H1 (cell line): ENCODE results near the gene GNAS. TPM values are rescaled to one million over a fixed set of nuclear protein-coding genes. Genes with fewer than 3 reads are reported as not detected.

Experiments
- CTCF ChIA-PET: fragments of 300-600 bp; sonication (Branson Sonifier 250); formaldehyde crosslinking; loops from one replicate; lab custom pipeline; 2021; ENCODE audit not compliant: partially characterized antibody; lab: Charles Lee
- POLR2A ChIA-PET: fragments of 300-600 bp; sonication (Branson Sonifier 250); formaldehyde crosslinking; loops from one replicate; lab custom pipeline; 2021; ENCODE audit warnings: inconsistent platforms; ENCODE audit not compliant: partially characterized antibody; lab: Charles Lee
- DNase-seq, 2 experiments: peaks; one replicate each; pipeline versions ENCODE4 v3.0.0 to v3.0.0-alpha.2; 2010 to 2022; ENCODE audit warnings: low spot score in 2 of 2, low read depth in 1 of 2, mixed read lengths in 1 of 2
- FAIRE-seq: peaks from 2 replicates; lab custom pipeline; 2011; peaks lifted over from hg19 to GRCh38; lab: Jason Lieb, UNC
- H2AFZ ChIP-seq: 2 replicates; pipeline ENCODE4 v1.8.1; 2012; ENCODE audit warnings: low read length, inconsistent platforms
- H2AK5ac ChIP-seq: 2 replicates; pipeline ENCODE4 v1.6.1; 2013; ENCODE audit warnings: low read depth, low read length
- H2BK120ac ChIP-seq: replicated peaks from 2 replicates; pipeline ENCODE3; 2013; ENCODE audit warnings: low read depth, low read length, inconsistent platforms
- H2BK12ac ChIP-seq: 2 replicates; pipeline ENCODE4 v1.6.1; 2013; ENCODE audit warnings: low read depth, low read length
- H2BK15ac ChIP-seq: 2 replicates; pipeline ENCODE4 v1.6.1; 2013; ENCODE audit warnings: low read length
- H2BK20ac ChIP-seq: 2 replicates; pipeline ENCODE4 v1.6.1; 2013; ENCODE audit warnings: low read length
- H2BK5ac ChIP-seq: 2 replicates; pipeline ENCODE4 v1.6.1; 2013; ENCODE audit warnings: low read depth, low read length
- H3K14ac ChIP-seq: 2 replicates; pipeline ENCODE4 v1.6.1; 2013; ENCODE audit warnings: inconsistent platforms; ENCODE audit not compliant: insufficient read length
- H3K18ac ChIP-seq: 2 replicates; pipeline ENCODE4 v1.6.1; 2013; ENCODE audit warnings: low read length; ENCODE audit errors: extremely low read depth
- H3K23ac ChIP-seq: 2 replicates; pipeline ENCODE4 v1.6.1; 2013; ENCODE audit warnings: inconsistent platforms; ENCODE audit not compliant: insufficient read length
- H3K23me2 ChIP-seq: 2 replicates; pipeline ENCODE4 v1.6.1; 2013; ENCODE audit warnings: low read depth, low read length
- H3K27ac ChIP-seq: 2 replicates; pipeline ENCODE4 v1.6.1; 2011; ENCODE audit warnings: low read depth, low read length, inconsistent platforms
- H3K27me3 ChIP-seq, 4 experiments: replicated peaks in 1 of 4; 1 replicate in 1 of 4; 2 replicates in 3 of 4; pipeline versions ENCODE4 v1.6.1 to v1.8.1; 2011 to 2013; ENCODE audit warnings: low read length in 3 of 4, mild to moderate bottlenecking in 3 of 4, inconsistent platforms in 2 of 4, mixed read lengths in 2 of 4, moderate library complexity in 1 of 4; ENCODE audit not compliant: control insufficient read depth in 3 of 4, insufficient read depth in 3 of 4; ENCODE audit errors: extremely low read depth in 1 of 4
- H3K36me3 ChIP-seq, 4 experiments: 2 replicates each; pipeline versions ENCODE4 v1.6.1 to v1.8.1; 2011 to 2013; ENCODE audit warnings: mild to moderate bottlenecking in 4 of 4, low read length in 3 of 4, moderate library complexity in 2 of 4, control low read depth in 1 of 4, inconsistent platforms in 1 of 4; ENCODE audit not compliant: insufficient read depth in 4 of 4, control insufficient read depth in 2 of 4
- H3K4ac ChIP-seq: replicated peaks from 2 replicates; pipeline ENCODE3; 2013; ENCODE audit warnings: low read length, low read depth, mixed read lengths, inconsistent platforms; ENCODE audit not compliant: insufficient read length
- H3K4me1 ChIP-seq, 4 experiments: replicated peaks in 1 of 4; 1 replicate in 1 of 4; 2 replicates in 3 of 4; pipeline versions ENCODE4 v1.6.1 to v1.8.1; 2011 to 2013; ENCODE audit warnings: low read length in 3 of 4, inconsistent platforms in 2 of 4, mixed read lengths in 1 of 4; ENCODE audit not compliant: insufficient read depth in 4 of 4, control insufficient read depth in 3 of 4
- H3K4me2 ChIP-seq, 2 experiments: 2 replicates each; pipeline versions ENCODE4 v1.6.1 to v1.8.1; 2011 to 2013; ENCODE audit warnings: low read depth in 2 of 2, low read length in 2 of 2, control low read depth in 1 of 2, inconsistent platforms in 1 of 2, mild to moderate bottlenecking in 1 of 2; ENCODE audit not compliant: insufficient read depth in 1 of 2
- H3K4me3 ChIP-seq, 4 experiments: fragments of 200-600, 300-600 bp in 1 of 4; sonication (generic), shearing (Covaris generic), sonication (Bioruptor Twin) in 1 of 4; 2 replicates each; pipeline versions ENCODE4 v1.5.1 to v1.8.1; 2011 to 2016; ENCODE audit warnings: low read length in 4 of 4, low read depth in 3 of 4, control low read depth in 2 of 4, inconsistent platforms in 2 of 4, mild to moderate bottlenecking in 2 of 4, mixed read lengths in 1 of 4, moderate library complexity in 1 of 4; ENCODE audit not compliant: insufficient read depth in 2 of 4; ENCODE audit errors: extremely low read depth in 1 of 4
- H3K56ac ChIP-seq: replicated peaks from 2 replicates; pipeline ENCODE3; 2013; ENCODE audit warnings: low read depth, mild to moderate bottlenecking, mixed read lengths, low read length, inconsistent platforms; ENCODE audit not compliant: insufficient read length
- H3K79me1 ChIP-seq: 2 replicates; pipeline ENCODE4 v1.6.1; 2013; ENCODE audit warnings: low read depth, low read length, control low read depth
- H3K79me2 ChIP-seq, 2 experiments: 2 replicates each; pipeline versions ENCODE4 v1.6.1 to v1.8.1; 2012 to 2013; ENCODE audit warnings: low read length in 2 of 2, mild to moderate bottlenecking in 2 of 2, inconsistent platforms in 1 of 2; ENCODE audit not compliant: insufficient read depth in 2 of 2, control insufficient read depth in 1 of 2
- H3K9ac ChIP-seq, 4 experiments: replicated peaks in 1 of 4; 1 replicate in 1 of 4; 2 replicates in 3 of 4; pipeline versions ENCODE4 v1.6.1 to v1.8.1; 2011 to 2013; ENCODE audit warnings: low read depth in 3 of 4, low read length in 3 of 4, control low read depth in 2 of 4, mild to moderate bottlenecking in 2 of 4, moderate library complexity in 2 of 4, inconsistent platforms in 1 of 4; ENCODE audit errors: extremely low read depth in 1 of 4
- H3K9me3 ChIP-seq, 2 experiments: 2 replicates each; pipeline versions ENCODE4 v1.6.1 to v1.8.1; 2012 to 2013; ENCODE audit warnings: mild to moderate bottlenecking in 2 of 2, moderate library complexity in 2 of 2, control low read depth in 1 of 2, inconsistent platforms in 1 of 2, low read depth in 1 of 2, low read length in 1 of 2, mixed read lengths in 1 of 2; ENCODE audit not compliant: insufficient read depth in 2 of 2
- H4K20me1 ChIP-seq, 2 experiments: replicated peaks in 1 of 2; 2 replicates each; pipeline versions ENCODE3 to v1.8.1; 2011 to 2013; ENCODE audit warnings: inconsistent platforms in 2 of 2, low read length in 2 of 2, mild to moderate bottlenecking in 1 of 2; ENCODE audit not compliant: insufficient read depth in 2 of 2, control insufficient read depth in 1 of 2
- H4K5ac ChIP-seq: 2 replicates; pipeline ENCODE4 v1.6.1; 2013; ENCODE audit warnings: low read length, low read depth, mixed read lengths, inconsistent platforms; ENCODE audit not compliant: insufficient read length
- H4K8ac ChIP-seq: 2 replicates; pipeline ENCODE4 v1.8.0; 2013; ENCODE audit warnings: mild to moderate bottlenecking, moderate library complexity, low read length, inconsistent platforms; ENCODE audit not compliant: insufficient read depth; ENCODE audit errors: extremely low read depth
- H4K91ac ChIP-seq: replicated peaks from 2 replicates; pipeline ENCODE3; 2013; ENCODE audit warnings: low read length, mixed read lengths, inconsistent platforms; ENCODE audit not compliant: insufficient read length
- JUN ChIP-seq: IDR thresholded peaks from 2 replicates; pipeline ENCODE4 v1.6.1; 2011; ENCODE audit warnings: low read depth, mild to moderate bottlenecking, improper control_type of control experiment, low read length
- POLR2A ChIP-seq, 2 experiments: IDR thresholded peaks; 1 replicate in 1 of 2; 2 replicates in 1 of 2; pipeline ENCODE4 v1.6.1; 2011; ENCODE audit warnings: low read depth in 2 of 2, low read length in 2 of 2, mild to moderate bottlenecking in 2 of 2; ENCODE audit errors: control extremely low read depth in 1 of 2
- WGBS, 2 experiments: shearing (Covaris generic) in 1 of 2; methylation state at CpG; one replicate each; pipeline versions ENCODE4 v1.1.6 to v1.1.7; 2013 to 2015; ENCODE audit warnings: low lambda C conversion rate in 2 of 2, mixed read lengths in 2 of 2, inconsistent platforms in 1 of 2, low coverage in 1 of 2, missing lambda C conversion rate in 1 of 2; ENCODE audit not compliant: insufficient replicate concordance in 2 of 2, insufficient coverage in 1 of 2, insufficient read length in 1 of 2; ENCODE audit errors: extremely low coverage in 1 of 2, missing lambda C conversion rate in 1 of 2; 5-methylcytosine and 5-hydroxymethylcytosine counted together
- polyA plus RNA-seq, 7 experiments: library from polyadenylated mRNA; depleted of rRNA in 3 of 7; stranded (reverse) in 5 of 7; unstranded in 2 of 7; fragments of >200 nt in 5 of 7; fragments of 200-250 nt in 2 of 7; gene quantifications; 1 replicate in 5 of 7; 2 replicates in 1 of 7; 4 replicates in 1 of 7; pipeline versions ENCODE4 v1.2.1 to v1.2.3, GENCODE V29; 2011 to 2013; ENCODE audit warnings: missing spikeins in 2 of 7, mixed read lengths in 2 of 7
- total RNA-seq: library from RNA; stranded (reverse); fragmentation: NEBNext Ultra II Directional; extraction: Animal tissue kit (Norgen Biotek cat#: 25700); gene quantifications from 2 replicates; pipeline ENCODE4 v1.2.1, GENCODE V29; 2021

GNAS gene
- total and polyA plus RNA-seq, 2 of the 8 experiments (the other 6 are each of a cell fraction or from before 2014, with no cell fraction given) = 989 to 1,613 TPM

DNA sequence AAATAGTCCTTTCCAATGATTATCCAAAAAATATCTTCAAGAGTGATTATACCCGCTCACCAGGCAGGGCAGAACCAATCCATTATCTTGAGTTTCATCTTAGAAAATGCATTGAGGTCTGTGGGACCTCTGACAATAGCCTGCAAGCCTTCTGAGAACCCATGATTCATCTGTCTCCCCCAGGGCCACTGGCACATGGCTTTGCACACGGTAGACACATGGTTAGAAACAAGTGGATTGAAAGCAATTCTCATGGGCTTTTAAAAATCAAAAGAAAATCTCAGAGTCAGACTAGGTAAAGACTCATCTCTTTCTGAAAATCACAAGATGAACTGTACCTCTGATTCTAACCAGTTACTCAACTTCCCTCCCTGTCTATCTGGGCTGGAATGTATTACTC lies 17.3 kb upstream of the GNAS start:
- H3K18ac ChIP-seq = no peak overlapping the region
- H2BK5ac ChIP-seq = no peak overlapping the region
- peaks cover 0 to 7% (median 5%) of the 10 kb centered on the region in 4 experiments; a peak in 3 of 7 replicates for H3K27me3 ChIP-seq
- no peak overlapping the region for H2AK5ac ChIP-seq
- H3K36me3 ChIP-seq = peaks cover 0 to 31% (median 14%) of the 10 kb centered on the region in 4 experiments; a peak in 5 of 8 replicates
- no peak overlapping the region for H2BK15ac ChIP-seq
- no peak overlapping the region for H2AFZ ChIP-seq
- peaks cover 0 to 6% (median 2%) of the 10 kb centered on the region in 4 experiments; a peak in 3 of 7 replicates for H3K4me1 ChIP-seq
- POLR2A ChIA-PET = interaction anchor here (0.7 to 11.8 kb wide), 7 partner anchors 11 to 208 kb away, joined by 3 to 163 read pairs (median 3); partner anchors contain the start of genes GNAS and GNAS-AS1
- no peaks in the 10 kb centered on the region for H3K9me3 ChIP-seq
- no peak overlapping the region for H3K27ac ChIP-seq
- H3K79me2 ChIP-seq = peaks cover 23 to 99% of the 10 kb centered on the region in 2 experiments
- 80% methylated on average over 2 of the region's 2 CpGs; no CpG with 5 or more reads in 1 of the 2 experiments for WGBS, 2 experiments
- no peak overlapping the region for H3K14ac ChIP-seq
- no peak overlapping the region for H4K8ac ChIP-seq
- H3K4me3 ChIP-seq = no peak overlapping the region
- no peak overlapping the region for H2BK12ac ChIP-seq
- TF ChIP-seq JUN = no peak
- no peak for TF ChIP-seq POLR2A (IDR thresholded peaks at IDR 0.05; ENCODE audit: control extremely low read depth in 1 of 2, low read depth in 2 of 2, low read length in 2 of 2)
- H4K20me1 ChIP-seq = peaks cover 6 to 14% of the 10 kb centered on the region in 2 experiments
- no peak overlapping the region for H2BK20ac ChIP-seq
- H3K23ac ChIP-seq = no peak overlapping the region
- DNase-seq = no peak
- H2BK120ac ChIP-seq = no peak overlapping the region
- H3K56ac ChIP-seq = no peak overlapping the region
- CTCF ChIA-PET = interaction anchor here (0.9 to 8.7 kb wide), 8 partner anchors 13 to 354 kb away, joined by 3 to 57 read pairs (median 4); partner anchors contain the start of genes GNAS, GNAS-AS1 and STX16
- no peak overlapping the region for H3K9ac ChIP-seq
- H3K4ac ChIP-seq = no peak overlapping the region
- no peak overlapping the region for H4K5ac ChIP-seq
- no peak overlapping the region for H3K4me2 ChIP-seq
- peaks cover 3% of the 10 kb centered on the region for H3K79me1 ChIP-seq
- H4K91ac ChIP-seq = no peak overlapping the region
- no peak for FAIRE-seq
- peaks cover 8% of the 10 kb centered on the region; the same call in 1 of the 2 replicates for H3K23me2 ChIP-seq
